Keratinocyte (primary cell): ENCODE results near the gene STX16.

Experiments used
- CTCF ChIP-seq, 3 experiments: IDR thresholded peaks in 1 of 3; conservative IDR thresholded peaks in 1 of 3; optimal IDR thresholded peaks in 1 of 3; 2 replicates in 2 of 3; 3 replicates in 1 of 3; pipeline versions ENCODE3 to v1.5.1; 2011; ENCODE audit warnings: low read length in 3 of 3, mild to moderate bottlenecking in 3 of 3, moderate library complexity in 2 of 3, control low read depth in 1 of 3, inconsistent platforms in 1 of 3; ENCODE audit not compliant: insufficient read depth in 2 of 3; ENCODE audit errors: extremely low read depth in 1 of 3
- EZH2 ChIP-seq: IDR thresholded peaks from one replicate; pipeline ENCODE4 v1.6.1; 2012; ENCODE audit warnings: inconsistent platforms, mild to moderate bottlenecking, low read length, moderate library complexity

- TF ChIP-seq CTCF (optimal IDR thresholded peaks at IDR 0.05 in 1 of 3, IDR thresholded peaks at IDR 0.05 in 1 of 3, conservative IDR thresholded peaks at IDR 0.05 in 1 of 3; ENCODE audit: extremely low read depth in 1 of 3, insufficient read depth in 2 of 3, low read length in 3 of 3) = no peak
- TF ChIP-seq EZH2 = no peak
Observed at GRCh38 chr20:58636396-58636982, 14.6 kb upstream of the STX16 start.
